Upper lobe of left lung (tissue), 4 donors: Measurements from ENCODE around the gene SHISA5.

ENCODE experiments used
- CTCF ChIP-seq, 6 experiments: fragments of 450-650 bp in 4 of 6; fragments of 200-600 bp in 2 of 6; sonication (generic) in 2 of 6; IDR thresholded peaks; one replicate each; pipeline ENCODE4 v1.5.1; 2016 to 2019; ENCODE audit warnings: antibody characterized with exemption in 6 of 6
- EP300 ChIP-seq, 4 donors: sonication (generic); formaldehyde crosslinking; IDR thresholded peaks; one replicate each; pipeline ENCODE4 v1.5.1; 2017; ENCODE audit warnings: antibody characterized with exemption in 4 of 4, control low read depth in 2 of 4
- POLR2A ChIP-seq, 4 donors: fragments of 450-650 bp; IDR thresholded peaks; one replicate each; pipeline ENCODE4 v1.5.1; 2016 to 2017; ENCODE audit warnings: antibody characterized with exemption in 4 of 4, mild to moderate bottlenecking in 2 of 4

GRCh38 chr3:48423883-48424695, 79.9 kb downstream of the SHISA5 start:
- no peak for TF ChIP-seq POLR2A (IDR thresholded peaks at IDR 0.05)
- no peak for TF ChIP-seq CTCF (IDR thresholded peaks at IDR 0.05)
- no peak for TF ChIP-seq EP300 (IDR thresholded peaks at IDR 0.05)
